Measurements from ENCODE around the gene CPXM2.
"Not testable (repeated sequence)": the region's sequence is repeated elsewhere in the genome, so short reads cannot be mapped to it uniquely, and the experiment has no call there.

The CPXM2 gene

DNA sequence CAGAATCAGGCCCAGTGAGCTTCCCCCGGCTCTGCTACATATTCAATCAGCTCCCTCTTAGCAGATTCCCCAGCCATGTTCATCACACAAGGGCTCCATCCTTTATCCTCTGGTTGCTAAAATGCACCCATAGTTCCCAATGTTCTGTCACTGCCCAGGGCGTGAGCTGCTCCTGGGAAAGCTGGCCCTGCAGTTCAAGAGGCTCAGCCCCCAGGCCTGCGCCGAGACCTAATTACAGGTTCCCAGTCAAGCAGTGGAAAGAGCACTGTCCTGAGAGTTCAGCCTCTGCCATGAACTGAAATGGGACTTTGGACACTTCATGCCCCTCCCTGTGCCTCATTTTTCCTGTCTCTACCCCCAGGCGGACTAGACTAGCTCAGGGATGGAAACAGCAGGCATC is 149.9 kb downstream of the CPXM2 start:
- DNase-seq = no peak

DNA sequence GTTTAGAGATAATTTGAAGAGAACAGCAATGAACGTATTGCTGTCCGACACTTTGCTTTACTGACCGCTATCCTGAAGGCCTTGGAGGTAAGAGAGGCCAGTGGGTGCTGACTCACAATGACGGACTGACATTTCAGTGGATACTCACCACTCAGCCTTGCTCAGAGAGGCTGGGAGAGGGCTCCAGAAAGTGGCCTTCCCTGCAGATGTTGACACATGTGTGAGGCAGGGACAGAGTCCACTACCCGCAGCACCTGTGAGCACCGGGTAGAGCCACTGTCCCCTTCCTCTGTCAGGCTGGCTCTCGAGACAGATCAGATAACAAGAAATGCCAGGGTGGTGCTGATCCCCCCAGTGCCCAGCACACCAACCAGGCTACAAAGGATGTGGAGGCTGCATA is 150.5 kb downstream of the CPXM2 start:
- DNase-seq = no peak

DNA sequence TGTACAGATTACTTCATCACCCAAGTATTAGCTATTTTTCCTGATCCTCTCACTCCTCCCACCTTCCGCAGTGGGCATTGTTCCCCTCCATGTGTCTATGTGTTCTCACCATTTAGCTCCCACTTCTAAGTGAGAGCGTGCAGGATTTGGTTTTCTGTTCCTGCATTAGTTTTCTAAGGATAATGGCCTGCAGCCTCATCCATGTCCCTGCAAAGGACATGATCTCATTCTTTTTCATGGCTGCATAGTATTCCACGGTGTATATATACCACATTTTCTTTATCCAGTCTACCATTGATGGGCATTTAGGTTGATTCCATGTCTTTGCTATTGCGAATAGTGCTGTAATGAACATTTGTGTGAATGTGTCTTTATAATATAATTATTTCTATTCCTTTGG is 154.7 kb downstream of the CPXM2 start:
- not testable (repeated sequence) for DNase-seq

DNA sequence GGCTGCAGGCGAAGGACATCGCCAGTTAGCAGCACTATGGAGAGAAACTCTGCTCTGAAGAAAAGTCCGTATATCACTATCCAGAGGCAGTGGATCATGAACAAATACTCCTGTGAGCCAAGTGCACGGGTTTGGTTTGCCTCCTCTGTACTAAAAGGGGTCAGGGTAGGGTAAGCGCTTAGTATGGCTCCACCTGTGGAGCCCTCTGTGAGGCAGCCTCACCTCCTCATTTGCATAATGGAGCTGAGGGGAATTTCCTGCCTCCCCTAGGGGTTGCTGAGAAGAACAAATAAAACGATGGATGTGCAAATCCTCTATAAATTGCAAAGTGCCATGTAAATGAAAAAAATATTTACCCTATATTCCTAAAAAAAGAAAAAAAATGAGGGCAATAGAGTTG is 162.1 kb downstream of the CPXM2 start:
- DNase-seq = no peak

DNA sequence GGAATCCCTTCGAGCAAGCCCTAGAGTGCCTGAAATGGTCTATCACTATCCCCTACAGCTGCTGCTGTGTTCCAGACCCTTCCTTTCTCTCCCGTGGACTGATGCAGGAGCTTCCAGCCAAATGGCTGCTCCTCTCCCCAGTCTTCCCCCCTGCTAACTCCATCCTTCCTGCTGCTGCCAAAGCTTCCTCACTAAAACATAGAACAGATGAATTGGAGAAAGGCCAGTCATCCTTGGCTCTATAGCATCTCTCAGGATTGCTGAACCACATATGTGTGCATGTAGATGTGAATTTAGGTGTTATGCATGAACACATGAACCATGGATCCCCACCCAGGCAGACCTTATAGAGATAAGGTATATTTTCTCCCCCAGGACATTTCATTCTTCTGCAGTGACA is 164.8 kb downstream of the CPXM2 start:
- DNase-seq = no peak

DNA sequence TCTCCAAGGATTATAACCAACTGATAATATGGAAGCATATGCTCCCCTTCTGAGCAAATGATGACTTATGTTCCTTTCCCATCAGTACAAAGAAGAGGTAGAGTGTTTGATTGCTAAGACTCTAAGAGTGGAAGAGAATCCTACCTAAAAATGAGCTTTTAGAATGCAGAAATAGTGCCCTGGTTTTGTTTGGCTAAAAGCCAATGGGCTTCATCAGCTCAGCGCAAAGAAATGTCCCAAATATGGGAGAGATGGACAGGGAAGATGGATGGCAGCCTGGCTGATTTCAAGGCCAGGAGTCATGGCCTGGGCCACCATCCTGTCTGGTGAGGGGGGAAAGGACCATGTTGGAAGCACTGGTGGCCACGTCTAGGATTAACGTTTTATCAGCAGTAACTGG is 165.2 kb downstream of the CPXM2 start:
- no peak for DNase-seq

DNA sequence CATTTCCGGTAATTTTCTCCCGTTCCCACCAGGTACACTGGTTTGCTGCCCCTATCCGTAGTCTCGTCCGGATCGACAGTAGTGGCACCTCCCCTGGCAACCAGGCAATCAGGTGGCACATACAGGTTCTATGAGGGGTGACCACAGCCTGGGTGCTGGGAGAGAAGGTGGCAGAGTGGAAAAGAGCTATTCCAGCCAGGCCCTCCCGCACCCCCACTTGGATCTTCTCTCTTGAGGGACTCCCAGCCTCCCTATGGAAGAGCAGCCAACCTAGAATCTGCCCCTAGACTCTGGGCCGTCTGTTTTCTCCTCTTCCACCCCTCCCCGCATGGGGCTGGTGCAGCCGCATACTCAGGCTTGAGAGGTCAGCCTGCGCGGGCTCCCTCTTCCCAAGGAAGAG is 166.9 kb downstream of the CPXM2 start:
- DNase-seq = no peak

DNA sequence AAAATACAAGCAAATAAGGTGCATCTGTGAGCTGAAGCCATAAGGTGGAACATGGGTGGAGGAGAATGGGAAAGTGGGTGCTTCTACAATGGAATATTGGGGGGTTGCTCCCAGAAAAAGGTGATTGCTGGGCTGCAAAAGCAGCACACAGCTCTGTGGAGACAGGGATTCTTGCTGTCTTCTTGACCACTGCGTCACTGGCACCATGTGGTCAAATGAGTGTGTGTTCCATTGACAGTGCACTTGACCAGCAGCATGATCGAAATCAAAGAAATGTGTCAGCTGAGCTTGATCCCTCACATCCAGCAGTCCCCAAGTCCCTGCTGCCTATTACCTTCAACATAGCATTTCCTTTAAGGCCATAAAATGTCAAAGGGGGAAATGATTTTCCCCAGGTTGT is 169.3 kb downstream of the CPXM2 start:
- DNase-seq = no peak

DNA sequence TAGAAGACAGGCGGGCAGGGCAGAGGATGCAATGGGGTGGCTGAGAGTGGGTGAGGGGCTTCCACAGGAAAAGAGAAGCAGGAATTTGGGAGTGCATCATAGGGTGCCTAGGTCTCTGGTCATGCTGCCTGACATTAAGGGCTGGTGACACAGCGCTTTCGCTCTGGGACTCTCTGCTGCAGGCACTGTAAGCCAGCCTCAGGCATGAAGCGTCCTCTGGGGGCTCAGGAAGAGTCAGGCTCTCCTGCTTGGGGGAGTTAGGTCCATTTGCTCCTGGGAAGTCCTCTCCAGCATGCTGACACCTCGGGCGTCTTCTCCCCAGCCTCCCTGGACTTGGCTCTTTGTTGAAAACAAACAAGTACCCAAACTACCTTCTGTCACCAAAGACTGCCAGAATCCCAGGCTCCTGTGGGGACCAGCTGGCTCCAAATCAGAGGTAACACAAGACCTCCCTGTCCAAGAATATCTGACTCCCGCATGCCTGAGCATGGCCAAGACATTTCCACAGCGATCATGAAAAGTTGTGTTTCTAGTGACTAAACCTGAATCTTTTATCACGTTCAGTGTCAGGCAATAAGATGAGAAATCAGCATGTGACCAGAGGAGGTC is 170.1 kb downstream of the CPXM2 start:
- no peak for DNase-seq

DNA sequence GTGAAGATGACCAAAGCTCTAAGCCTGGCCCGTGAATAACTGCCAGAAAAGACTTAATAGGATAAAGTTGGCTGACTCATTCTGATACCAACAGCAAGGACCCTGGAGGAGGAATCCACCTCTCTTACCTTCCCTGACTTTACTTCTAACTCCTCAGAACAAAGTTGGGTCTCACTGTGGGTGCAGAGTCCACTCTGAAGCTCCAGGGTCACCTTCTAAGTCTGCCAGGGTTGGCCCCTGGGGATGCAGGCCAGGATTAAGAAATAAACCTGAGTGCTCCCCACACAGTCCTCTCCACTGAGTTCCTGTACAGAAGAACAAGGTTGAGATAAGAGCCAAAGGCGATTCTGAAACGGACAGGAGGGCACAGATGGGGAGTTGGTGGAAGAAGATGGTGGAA is 171.1 kb downstream of the CPXM2 start:
- DNase-seq = no peak

DNA sequence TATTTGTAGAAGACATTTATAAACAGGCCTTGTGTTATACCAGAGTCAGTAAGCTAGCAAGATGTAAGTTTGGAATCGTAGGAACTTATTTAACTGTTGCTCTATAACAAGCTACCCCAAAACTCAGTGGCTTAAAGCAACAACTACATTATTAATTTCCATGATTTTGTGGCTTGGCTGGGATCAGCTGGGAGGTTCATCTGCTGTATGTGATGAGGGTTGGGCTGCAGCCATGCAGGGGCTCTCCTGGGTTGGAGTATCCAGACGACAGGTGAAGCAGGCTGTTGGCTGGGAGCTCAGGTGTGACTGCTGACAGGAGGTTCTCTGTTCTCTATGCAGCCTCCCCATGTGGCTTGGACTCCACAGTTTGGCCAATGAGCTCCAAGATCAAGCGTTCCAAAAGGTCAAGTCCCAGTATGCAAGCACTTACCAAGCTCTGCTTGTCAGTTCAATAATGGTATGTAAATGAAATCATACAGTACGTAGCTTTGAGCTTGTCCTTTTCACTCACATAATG is 173.0 kb downstream of the CPXM2 start:
- no peak for DNase-seq

DNA sequence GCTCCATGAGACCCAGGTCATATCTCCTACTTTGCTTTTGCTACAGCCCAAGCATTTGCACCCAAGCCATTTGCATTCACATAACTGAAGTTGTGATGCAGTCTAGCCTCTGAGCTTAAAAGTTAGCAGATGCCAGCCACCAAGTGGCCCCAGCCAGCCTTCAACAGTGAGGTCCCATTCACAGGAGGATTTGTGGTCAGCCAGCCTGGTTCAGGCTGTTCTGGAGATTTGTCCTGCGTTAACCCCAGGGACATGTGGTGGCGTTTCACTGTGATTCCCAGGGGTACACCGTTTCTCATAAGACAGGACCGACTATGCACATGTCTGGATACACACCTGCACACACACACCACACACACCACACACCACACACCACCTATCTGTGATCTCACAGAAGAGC is 174.3 kb downstream of the CPXM2 start:
- DNase-seq = no peak

DNA sequence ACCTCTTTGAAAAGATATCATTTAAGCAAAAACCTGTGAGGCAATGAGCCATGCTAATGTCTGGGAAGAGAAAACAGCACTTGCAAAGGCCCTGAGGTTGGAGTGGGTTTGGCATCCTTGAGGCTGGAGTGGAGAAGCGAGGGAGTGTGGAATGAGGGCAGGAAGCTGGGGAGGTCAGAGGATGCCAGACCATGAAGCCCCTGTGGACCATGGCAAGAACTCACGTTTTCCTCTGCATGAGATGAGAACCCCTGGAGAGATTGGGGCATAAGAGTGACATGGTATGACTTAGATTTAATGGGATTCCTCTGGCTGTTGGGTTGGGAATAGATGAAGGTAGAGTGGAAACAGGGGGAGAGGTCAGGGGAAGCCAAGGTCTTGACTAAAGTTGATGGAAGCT is 176.1 kb downstream of the CPXM2 start:
- no peak for DNase-seq

DNA sequence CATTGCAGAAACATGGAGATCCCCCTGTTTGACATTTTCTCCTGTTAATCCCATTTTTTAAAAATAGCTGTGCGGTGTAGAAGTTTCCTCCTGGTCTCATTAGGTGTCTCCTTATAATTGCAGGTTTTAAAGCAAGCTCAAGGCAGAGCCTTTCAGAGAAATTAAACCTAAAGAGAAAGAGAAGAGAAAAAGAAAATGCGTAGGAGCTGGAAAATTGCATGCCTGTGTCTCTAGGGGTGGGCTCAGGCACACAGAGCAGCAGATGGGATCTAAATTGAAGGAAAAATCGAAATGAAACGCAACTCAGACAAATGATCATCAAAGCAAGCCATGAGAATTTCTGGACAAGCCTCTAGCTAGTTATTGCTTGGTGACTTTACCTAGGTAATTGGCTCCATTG is 185.4 kb downstream of the CPXM2 start:
- DNase-seq = no peak

DNA sequence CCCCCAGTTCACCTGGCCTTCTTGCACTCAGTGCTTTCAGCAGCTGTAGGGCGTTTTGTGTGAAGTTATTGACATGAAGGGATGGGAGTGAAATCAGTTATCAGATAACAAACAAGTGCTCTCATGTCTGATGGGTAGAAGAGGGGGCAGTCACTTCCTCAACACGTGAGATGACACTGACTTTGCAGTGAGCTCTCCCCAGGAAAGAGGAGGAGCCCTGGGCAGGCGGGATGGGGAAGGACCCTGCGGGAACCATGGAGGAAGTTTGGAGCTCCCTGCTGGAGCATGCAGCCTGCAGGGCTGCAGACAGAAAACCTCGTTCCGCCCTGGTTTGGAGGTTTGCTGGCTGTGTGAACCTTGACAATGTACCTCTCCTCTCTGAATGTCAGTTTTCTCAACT is 186.8 kb downstream of the CPXM2 start:
- no peak for DNase-seq

DNA sequence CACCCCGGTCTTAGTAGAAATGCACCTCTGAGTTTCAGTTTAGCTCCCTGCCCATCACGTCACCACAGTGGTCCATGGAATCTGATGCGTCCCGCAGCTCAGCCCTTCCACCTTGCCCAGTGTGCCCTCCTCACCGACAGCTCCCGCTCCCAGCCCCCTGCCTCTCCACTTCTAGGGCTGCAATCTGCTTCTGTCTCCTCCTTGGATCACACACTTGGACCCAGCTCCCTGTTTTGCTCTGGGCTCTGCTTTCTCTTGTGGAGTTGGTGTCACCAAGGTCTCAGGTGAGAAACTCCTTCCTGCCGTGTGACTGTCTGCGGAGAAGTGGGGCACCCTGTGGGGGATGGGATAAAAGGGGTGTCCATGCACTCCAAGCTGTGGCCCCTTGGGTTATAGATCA is 187.5 kb downstream of the CPXM2 start:
- no peak for DNase-seq

DNA sequence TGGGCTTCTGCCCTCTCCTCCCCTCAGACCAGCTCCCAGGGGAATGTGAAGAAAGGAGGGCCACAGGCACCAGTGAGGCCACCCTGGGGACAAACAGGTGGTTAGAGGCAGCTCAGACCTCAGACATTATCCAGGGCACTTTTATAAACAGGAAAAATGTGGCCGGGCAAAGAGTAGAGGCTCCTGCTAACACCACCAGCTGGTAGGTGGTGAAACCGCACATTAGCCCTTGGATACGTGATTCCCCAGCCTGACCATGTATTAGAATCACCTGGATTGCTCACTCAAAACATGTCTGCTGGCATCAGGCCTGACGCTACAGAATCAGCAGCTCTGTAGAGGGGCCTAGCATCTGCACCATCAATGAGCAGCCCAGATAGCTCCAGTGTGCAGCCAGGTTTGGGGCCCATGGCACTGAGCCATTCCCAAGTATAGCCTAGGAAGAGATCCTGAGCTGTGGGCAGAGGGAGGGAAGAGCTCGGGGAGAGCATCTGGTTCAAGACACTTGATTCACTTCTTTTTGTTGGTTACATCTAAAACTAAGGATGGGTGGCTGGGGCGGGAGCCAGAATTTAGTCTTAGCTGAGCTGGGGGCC is 188.3 kb downstream of the CPXM2 start:
- DNase-seq = no peak
